Bronchial epithelial cell (primary cell): ENCODE results near the gene BRD2. TPM values are rescaled to one million over a fixed set of nuclear protein-coding genes. Genes with fewer than 3 reads are reported as not detected.
"Not testable (repeated sequence)": the region's sequence is repeated elsewhere in the genome, so short reads cannot be mapped to it uniquely, and the experiment has no call there.

Experiments
- DNase-seq: peaks from one replicate; pipeline ENCODE4 v3.0.0-alpha.2; 2010; ENCODE audit warnings: low read depth
- FAIRE-seq: peaks from 2 replicates; lab custom pipeline; 2011; peaks lifted over from hg19 to GRCh38; lab: Jason Lieb, UNC
- H3K27me3 ChIP-seq: 2 replicates; pipeline ENCODE4 v1.5.1; 2011; ENCODE audit warnings: low read length; ENCODE audit not compliant: control insufficient read depth, insufficient read depth
- H3K36me3 ChIP-seq: 2 replicates; pipeline ENCODE4 v1.5.1; 2011; ENCODE audit warnings: low read length; ENCODE audit not compliant: control insufficient read depth, insufficient read depth
- H3K4me3 ChIP-seq: 2 replicates; pipeline ENCODE4 v1.5.1; 2011; ENCODE audit warnings: mild to moderate bottlenecking, low read depth, low read length, control low read depth
- total RNA-seq: library from RNA; depleted of rRNA; stranded (reverse); fragments of >200 nt; gene quantifications from 2 replicates; pipeline ENCODE4 v1.2.1, GENCODE V29; 2014
- TF ChIP-seq, protein P1 (sequence below): IDR thresholded peaks from 2 replicates; pipeline ENCODE4 v1.5.1; 2011; ENCODE audit warnings: mild to moderate bottlenecking, moderate library complexity, low read length, control low read depth, inconsistent platforms; ENCODE audit not compliant: insufficient read depth, severe bottlenecking

BRD2 gene
- total RNA-seq, 1 donor from 2014 or later, result 57.1 TPM

DNA sequence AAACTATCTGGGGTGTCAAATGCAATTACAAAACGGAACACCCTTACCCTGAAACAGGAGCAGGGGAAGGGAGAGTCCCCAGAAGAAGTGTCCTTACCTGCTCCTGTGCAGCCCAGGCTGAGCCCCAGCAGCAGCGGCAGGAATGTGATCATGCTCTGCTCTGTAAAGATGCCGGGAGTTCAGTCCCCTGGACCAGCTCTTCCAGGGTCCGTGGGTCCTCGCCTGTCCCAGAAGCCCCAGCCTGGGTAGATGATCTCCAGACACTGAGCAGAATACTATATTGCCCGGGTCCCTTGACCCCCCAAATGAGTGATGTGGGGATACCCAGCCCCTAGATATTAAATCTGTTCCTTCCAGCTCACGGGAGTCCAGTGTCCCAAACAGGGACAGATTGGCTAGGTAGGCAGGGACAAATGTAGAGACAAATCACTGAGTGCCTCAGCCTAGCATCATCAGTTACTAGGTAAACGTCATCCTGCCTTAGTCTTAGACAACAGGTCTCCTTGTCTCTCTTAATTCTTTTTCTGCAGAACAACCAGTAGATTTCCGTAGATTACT is 27.7 kb upstream of the BRD2 start, which contains the start of gene HLA-DMB:
Gene HLA-DMB (minus strand): TSS at position 373 of the 558 bp plus-strand sequence. CDS start 221 bp downstream, at position 152.
- H3K4me3 ChIP-seq, result no peak within 1 kb of the TSS
- H3K36me3 ChIP-seq, result no peaks in the 10 kb centered on the region
- FAIRE-seq (no peak), DNase-seq (peak; percentile 85)
- TF ChIP-seq, protein P1, sequence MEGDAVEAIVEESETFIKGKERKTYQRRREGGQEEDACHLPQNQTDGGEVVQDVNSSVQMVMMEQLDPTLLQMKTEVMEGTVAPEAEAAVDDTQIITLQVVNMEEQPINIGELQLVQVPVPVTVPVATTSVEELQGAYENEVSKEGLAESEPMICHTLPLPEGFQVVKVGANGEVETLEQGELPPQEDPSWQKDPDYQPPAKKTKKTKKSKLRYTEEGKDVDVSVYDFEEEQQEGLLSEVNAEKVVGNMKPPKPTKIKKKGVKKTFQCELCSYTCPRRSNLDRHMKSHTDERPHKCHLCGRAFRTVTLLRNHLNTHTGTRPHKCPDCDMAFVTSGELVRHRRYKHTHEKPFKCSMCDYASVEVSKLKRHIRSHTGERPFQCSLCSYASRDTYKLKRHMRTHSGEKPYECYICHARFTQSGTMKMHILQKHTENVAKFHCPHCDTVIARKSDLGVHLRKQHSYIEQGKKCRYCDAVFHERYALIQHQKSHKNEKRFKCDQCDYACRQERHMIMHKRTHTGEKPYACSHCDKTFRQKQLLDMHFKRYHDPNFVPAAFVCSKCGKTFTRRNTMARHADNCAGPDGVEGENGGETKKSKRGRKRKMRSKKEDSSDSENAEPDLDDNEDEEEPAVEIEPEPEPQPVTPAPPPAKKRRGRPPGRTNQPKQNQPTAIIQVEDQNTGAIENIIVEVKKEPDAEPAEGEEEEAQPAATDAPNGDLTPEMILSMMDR, result no peak
- peaks cover 6% of the 10 kb centered on the region for H3K27me3 ChIP-seq

DNA sequence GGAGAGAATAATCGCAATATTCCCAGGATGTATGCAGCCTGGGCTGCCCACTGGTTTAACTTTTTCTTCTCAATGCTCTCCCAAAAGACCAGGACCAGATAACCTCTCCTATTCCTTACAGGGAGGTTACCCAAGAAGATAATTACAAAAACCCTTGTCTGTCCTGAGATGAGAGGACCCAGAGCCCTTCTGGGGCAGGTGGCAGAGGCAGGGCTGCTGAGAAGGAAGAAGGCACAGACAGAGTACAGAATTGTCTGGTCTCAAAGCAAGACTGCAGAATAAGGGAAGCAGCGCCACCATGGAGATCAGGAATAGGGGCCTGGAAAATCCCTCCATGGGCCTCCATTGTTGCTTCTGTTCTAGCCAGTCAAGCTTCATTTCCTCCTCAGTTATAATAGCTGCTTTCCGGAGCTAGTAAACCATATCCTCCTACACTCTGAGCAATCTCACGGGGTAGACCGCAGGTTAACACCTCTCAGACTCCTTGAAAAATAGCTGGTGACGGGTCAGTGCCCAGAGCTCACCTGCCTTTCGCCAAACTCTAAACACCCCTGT is 27.1 kb upstream of the BRD2 start:
- no peak overlapping the region for H3K4me3 ChIP-seq
- FAIRE-seq (no peak), DNase-seq (no peak)
- TF ChIP-seq, protein P1, result no peak
- H3K27me3 ChIP-seq, result peaks cover 3% of the 10 kb centered on the region
- H3K36me3 ChIP-seq, result no peaks in the 10 kb centered on the region

DNA sequence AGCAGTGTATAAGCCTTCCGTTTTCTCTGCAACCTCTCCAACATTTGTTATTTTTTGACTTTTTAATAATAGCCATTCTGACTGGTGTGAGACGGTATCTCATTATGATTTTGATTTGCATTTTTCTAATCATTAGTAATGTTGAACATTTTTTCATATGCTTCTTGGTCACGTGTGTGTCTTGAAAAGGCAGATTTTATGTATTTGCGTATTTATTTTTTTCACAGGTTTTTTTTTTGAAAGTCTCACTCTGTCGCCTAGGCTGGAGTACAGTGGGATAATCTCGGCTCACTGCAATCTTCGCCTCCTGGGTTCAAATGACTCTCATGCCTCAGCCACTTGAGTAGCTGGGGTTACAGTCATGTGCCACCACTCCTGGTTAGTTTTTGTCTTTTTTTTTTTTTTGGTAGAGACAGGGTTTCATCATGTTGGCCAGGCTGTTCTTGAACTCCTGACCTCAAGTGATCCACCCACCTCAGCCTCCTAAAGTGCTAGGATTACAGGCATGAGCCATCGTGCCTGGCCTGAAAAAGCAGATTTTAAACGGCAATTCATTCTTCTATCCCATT is 25.8 kb upstream of the BRD2 start:
- not testable (repeated sequence) for H3K27me3 ChIP-seq, H3K36me3 ChIP-seq, H3K4me3 ChIP-seq, FAIRE-seq, DNase-seq

DNA sequence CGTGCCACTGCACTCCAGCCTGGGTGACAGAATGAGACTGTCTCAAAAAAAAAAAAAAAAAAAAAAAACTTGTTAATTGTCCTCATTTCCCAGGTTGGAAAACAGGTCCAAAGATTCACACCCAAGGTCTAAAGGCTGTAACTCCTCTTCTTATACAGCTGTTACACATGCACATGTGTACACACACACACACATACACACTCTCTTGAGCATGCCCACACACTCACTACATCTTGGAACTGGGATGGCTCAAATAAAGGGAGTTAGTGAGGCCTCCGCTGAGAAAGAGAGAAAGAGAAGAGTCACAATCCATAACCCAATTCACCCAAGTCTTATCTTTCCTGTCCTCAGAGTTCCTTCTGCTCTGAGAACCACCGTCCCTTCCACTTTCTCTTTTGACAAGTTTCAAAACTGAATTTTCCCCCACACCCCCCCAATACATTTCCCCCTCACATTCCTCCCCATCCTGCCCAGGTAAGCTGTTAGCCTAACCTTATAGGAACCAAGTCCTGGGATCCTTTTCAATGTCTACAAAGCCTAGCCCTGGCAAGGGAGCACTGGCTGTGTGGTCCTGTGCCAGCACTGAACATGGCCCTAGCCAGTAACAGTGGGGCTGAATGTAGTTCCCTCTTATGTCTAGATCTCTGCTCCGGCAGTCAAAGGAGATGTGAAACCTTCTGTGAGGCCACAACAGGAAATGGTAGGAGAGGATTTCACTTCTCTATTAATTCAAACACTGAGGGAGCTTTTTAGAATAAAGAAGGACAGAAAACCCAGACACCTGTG is 24.3 kb upstream of the BRD2 start:
- DNase-seq (no peak), FAIRE-seq (no peak)
- TF ChIP-seq, protein P1, result no peak
- Histone ChIP-seq H3K36me3 (no peaks in the 10 kb centered on the region), H3K27me3 (no peaks in the 10 kb centered on the region), H3K4me3 (no peak overlapping the region)

DNA sequence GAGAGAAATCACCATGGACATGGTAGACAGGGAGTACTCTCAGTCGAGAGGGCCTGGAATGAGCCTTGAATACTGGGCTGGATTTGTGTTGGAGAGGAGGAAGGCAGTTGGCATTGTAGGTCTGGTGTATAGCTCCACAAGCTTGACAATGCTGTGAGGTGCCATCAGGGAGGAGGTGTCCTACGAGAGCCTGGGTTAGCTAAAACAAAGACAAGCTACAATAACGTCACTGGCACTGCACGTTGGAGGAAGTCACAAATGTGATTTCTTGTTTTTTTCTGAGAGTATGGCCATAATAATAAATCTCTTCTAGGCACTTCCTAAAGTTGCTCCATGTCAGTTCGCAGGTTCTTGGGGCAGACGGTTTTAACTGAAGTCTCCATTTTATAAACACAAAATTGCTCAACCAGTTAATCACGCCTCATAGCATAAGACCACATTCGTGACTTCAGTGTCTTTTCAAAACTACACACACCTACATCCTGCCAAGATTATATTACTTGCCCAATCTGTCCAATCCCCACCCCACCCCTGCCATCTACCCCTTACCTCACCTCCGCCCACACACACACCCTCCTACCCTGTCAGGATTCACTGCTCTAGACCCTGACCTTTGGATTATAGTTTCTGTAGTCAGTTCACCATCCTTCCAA is 23.2 kb upstream of the BRD2 start:
- TF ChIP-seq, protein P1, result no peak
- Histone ChIP-seq H3K27me3 (no peaks in the 10 kb centered on the region), H3K36me3 (no peaks in the 10 kb centered on the region), H3K4me3 (no peak overlapping the region)
- FAIRE-seq, result no peak
- DNase-seq, result no peak

DNA sequence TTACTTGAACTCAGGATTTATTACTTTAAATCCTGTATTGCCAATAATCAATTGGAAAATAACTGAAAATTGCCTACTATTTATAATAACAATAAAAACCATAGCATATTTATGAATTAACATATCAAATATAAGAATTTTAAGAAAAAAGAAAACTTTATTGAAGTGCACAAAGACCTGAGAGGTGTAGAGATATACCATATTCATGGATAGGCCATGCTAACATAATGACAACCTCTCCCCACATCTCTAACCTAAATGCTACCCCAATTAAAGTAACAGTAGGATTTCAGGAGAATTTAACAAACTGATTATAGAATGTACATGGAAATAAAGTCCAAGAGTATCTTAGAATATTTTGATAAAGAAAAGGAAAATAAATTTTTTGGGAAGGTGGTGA is 22.4 kb upstream of the BRD2 start:
- Histone ChIP-seq H3K4me3 (no peak overlapping the region), H3K36me3 (no peaks in the 10 kb centered on the region), H3K27me3 (no peaks in the 10 kb centered on the region)
- FAIRE-seq, result no peak
- DNase-seq, result no peak
- TF ChIP-seq, protein P1, result no peak
